ENCODE data around the gene RPS6KA2.

The RPS6KA2 gene

GRCh38 chr6:166453651-166454050 is 173.4 kb downstream of the RPS6KA2 start:
- CTCF ChIA-PET = no interaction called here
- no peak for DNase-seq (ENCODE audit: low read depth, low spot score)
- no peak for TF ChIP-seq CTCF (IDR thresholded peaks at IDR 0.05; ENCODE audit: insufficient read depth, low read length, missing control alignments)
- H3K4me3 ChIP-seq (ENCODE audit: low read depth, low read length) = no peak overlapping the region
- POLR2A ChIA-PET = no interaction called here

- DNase-seq (ENCODE audit: low read depth, low spot score) = no peak
- ChIA-PET CTCF (no interaction called here), POLR2A (no interaction called here)
- no peak for TF ChIP-seq CTCF (IDR thresholded peaks at IDR 0.05; ENCODE audit: insufficient read depth, low read length, missing control alignments)
- no peak overlapping the region for H3K4me3 ChIP-seq (ENCODE audit: low read depth, low read length)
These were observed 176.7 kb downstream of the RPS6KA2 start for GRCh38 chr6:166450167-166450873.

GRCh38 chr6:166449641-166450040 is 177.4 kb downstream of the RPS6KA2 start:
- ChIA-PET POLR2A (no interaction called here), CTCF (interaction anchor here (1.1 kb wide), 1 partner anchor 8 kb away, joined by 3 read pairs; no protein-coding TSS in a partner anchor)
- no peak for DNase-seq (ENCODE audit: low read depth, low spot score)
- TF ChIP-seq CTCF (IDR thresholded peaks at IDR 0.05; ENCODE audit: insufficient read depth, low read length, missing control alignments) = no peak
- H3K4me3 ChIP-seq (ENCODE audit: low read depth, low read length) = no peak overlapping the region

GRCh38 chr6:166449036-166449435 is 178.0 kb downstream of the RPS6KA2 start:
- POLR2A ChIA-PET = no interaction called here
- CTCF ChIA-PET = interaction anchor here (1.1 kb wide), 1 partner anchor 9 kb away, joined by 3 read pairs; no protein-coding TSS in a partner anchor
- no peak overlapping the region for H3K4me3 ChIP-seq (ENCODE audit: low read depth, low read length)
- no peak for DNase-seq (ENCODE audit: low read depth, low spot score)
- no peak for TF ChIP-seq CTCF (IDR thresholded peaks at IDR 0.05; ENCODE audit: insufficient read depth, low read length, missing control alignments)

GRCh38 chr6:166448432-166448831 is 178.6 kb downstream of the RPS6KA2 start:
- no peak for DNase-seq (ENCODE audit: low read depth, low spot score)
- no peak for TF ChIP-seq CTCF (IDR thresholded peaks at IDR 0.05; ENCODE audit: insufficient read depth, low read length, missing control alignments)
- no peak overlapping the region for H3K4me3 ChIP-seq (ENCODE audit: low read depth, low read length)
- ChIA-PET POLR2A (no interaction called here), CTCF (interaction anchor here (1.1 to 1.3 kb wide), 2 partner anchors 10 to 67 kb away, joined by 3 read pairs; no protein-coding TSS in a partner anchor)

GRCh38 chr6:166446567-166447065 is 180.4 kb downstream of the RPS6KA2 start:
- CTCF ChIA-PET = interaction anchor here (2.8 kb wide), 1 partner anchor 10 kb away, joined by 15 read pairs; no protein-coding TSS in a partner anchor
- POLR2A ChIA-PET = no interaction called here
- no peak for DNase-seq (ENCODE audit: low read depth, low spot score)
- no peak overlapping the region for H3K4me3 ChIP-seq (ENCODE audit: low read depth, low read length)
- TF ChIP-seq CTCF (IDR thresholded peaks at IDR 0.05; ENCODE audit: insufficient read depth, low read length, missing control alignments) = no peak

Measured in AG04449 (cell line).